ENCODE results near the gene IL6R.
"Not testable (repeated sequence)": the region's sequence is repeated elsewhere in the genome, so short reads cannot be mapped to it uniquely, and the experiment has no call there.

DNA sequence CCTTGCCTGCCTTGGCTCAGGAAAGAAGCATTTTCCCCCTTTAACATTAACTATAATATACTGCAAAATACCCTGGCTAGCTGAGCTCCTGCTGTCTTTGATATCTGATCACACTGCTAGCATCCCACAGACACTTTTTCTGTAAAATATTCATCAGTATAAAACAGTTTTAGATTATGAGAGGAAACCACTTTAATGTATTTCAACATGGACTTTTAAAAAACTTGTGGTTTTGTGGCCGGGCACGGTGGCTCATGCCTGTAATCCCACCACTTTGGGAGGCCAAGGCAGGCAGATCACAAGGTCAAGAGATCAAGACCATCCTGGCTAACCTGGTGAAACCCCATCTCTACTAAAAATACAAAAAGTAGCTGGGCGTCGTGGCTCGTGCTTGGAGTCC lies 81.6 kb downstream of the IL6R start:
- not testable (repeated sequence) for TF ChIP-seq CTCF (IDR thresholded peaks at IDR 0.05; ENCODE audit: low read depth, low read length); EZH2phosphoT487 (IDR thresholded peaks at IDR 0.05; ENCODE audit: low read depth)

All from OCI-LY3 (cell line).